ENCODE data around the gene TMEM54.

The TMEM54 gene

GRCh38 chr1:32900956-32901822 is at the start of gene TMEM54:
TSS of gene TMEM54 (minus strand) at chr1:32901389. CDS start at chr1:32901238, 151 bp downstream.
- no peak for DNase-seq

- DNase-seq: no peak
These were observed 48.3 kb upstream of the TMEM54 start for GRCh38 chr1:32949519-32949918.

GRCh38 chr1:32948905-32949304 is 47.7 kb upstream of the TMEM54 start:
- DNase-seq: no peak

- DNase-seq: peak; percentile 79
These were observed 47.2 kb upstream of the TMEM54 start for GRCh38 chr1:32948390-32948722.

DNA sequence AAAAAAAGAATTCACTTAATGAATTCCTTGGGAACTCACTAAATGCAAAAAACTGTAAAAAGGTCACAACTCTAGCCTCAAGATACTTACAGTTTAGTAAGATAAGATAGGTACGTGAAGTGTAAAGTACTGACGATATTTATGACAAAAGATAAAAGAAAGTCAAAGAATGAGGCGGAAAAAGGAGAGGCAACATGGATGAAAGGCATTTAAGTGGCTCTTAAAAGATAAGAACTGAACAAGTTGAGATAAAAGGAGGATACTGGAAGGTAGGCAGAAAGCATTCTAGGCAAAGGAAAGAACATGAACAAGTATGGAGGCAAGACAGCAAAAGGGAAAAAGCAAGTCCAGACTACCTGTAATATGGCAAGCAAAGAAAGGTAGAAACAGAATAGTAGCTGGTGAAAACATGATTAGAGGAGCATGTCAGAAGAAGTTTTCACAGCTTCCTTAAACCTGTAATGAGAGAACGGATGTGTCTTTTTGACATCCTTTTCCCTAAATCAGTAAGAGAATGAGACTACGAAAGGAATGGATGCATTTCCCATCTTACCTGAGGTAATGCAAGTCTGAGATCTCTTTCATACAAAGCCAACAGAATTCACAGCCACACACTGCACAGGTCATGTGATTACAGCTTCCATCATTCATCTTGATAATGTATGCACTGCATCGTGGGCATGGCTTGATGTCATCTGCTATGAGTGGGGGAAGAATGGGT is 46.6 kb upstream of the TMEM54 start:
- no peak for DNase-seq

- no peak for DNase-seq
These were observed 45.2 kb upstream of the TMEM54 start for GRCh38 chr1:32946413-32946812.

- no peak for DNase-seq
These were observed 43.0 kb upstream of the TMEM54 start for GRCh38 chr1:32944180-32944579.

- no peak for DNase-seq
These were observed 38.6 kb upstream of the TMEM54 start for GRCh38 chr1:32939655-32940371.

GRCh38 chr1:32937061-32937460 is 35.9 kb upstream of the TMEM54 start:
- no peak for DNase-seq

DNA sequence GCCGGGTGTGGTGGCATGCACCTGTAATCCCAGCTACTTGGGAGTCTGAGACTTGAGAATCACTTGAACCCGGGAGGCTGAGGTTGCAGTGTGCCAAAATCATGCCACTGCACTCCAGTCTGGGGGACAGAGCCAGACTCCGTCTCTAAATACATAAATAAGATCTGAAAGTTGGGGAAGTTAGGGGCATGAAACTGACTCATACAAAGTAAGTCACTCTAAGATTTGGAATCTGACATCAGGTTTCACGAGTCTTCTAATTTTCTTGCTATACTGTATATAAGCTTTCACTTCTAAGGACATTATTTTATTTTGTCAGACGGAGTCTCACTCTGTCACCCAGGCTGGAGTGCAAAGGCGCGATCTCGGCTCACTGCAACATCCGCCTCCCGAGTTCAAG is 33.3 kb upstream of the TMEM54 start:
- no peak for DNase-seq

- peak; percentile 8 for DNase-seq
These were observed 32.6 kb upstream of the TMEM54 start for GRCh38 chr1:32933742-32934322.

GRCh38 chr1:32931760-32932159 is 30.6 kb upstream of the TMEM54 start:
- DNase-seq: no peak

DNA sequence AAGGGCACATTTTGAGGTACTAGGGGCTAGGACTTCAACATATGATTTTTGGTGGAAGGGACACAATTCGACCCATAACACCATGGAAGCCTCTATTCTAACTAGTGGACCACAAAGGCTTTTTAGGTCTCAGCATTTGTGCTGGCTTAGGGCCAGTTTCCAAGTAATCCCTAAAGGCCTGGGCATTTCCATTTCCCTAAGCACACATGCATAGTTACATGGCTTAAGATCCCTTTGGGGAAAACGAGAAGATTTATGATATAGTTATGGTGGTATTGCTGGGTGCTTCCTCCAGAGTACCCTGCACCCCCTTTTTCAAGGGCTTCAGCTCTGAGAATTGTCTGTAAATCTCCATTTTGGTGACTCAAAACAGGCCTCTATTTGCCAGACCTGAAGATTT is 28.2 kb upstream of the TMEM54 start:
- DNase-seq: no peak

GRCh38 chr1:32928715-32929114 is 27.5 kb upstream of the TMEM54 start:
- no peak for DNase-seq

- DNase-seq: no peak
These were observed 27.1 kb upstream of the TMEM54 start for GRCh38 chr1:32928285-32928684.

GRCh38 chr1:32927441-32927840 is 26.3 kb upstream of the TMEM54 start:
- DNase-seq: no peak

DNA sequence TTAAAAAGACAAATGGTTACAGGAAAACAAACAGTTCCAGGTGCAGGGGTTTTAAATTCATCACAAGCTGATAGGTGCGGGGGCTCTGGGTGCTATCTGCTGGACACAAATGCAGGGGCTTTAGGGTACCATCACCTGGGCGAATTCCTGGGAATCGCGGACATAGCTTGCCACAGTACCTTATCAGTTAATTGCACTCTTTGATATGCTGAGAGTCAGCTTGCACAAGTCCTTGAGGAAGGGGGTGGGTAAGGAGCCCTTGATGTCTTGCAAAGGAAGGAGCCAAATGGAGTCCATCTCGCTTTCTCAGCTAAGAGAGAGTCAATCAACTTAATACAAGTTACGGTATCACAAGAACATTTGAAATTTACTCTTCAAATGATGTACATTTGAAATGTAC is 25.4 kb upstream of the TMEM54 start:
- DNase-seq: no peak

GRCh38 chr1:32925403-32926162 is 24.4 kb upstream of the TMEM54 start:
- DNase-seq: peak; percentile 74

- no peak for DNase-seq
These were observed 23.7 kb upstream of the TMEM54 start for GRCh38 chr1:32924881-32925344.

GRCh38 chr1:32920833-32921232 is 19.6 kb upstream of the TMEM54 start:
- DNase-seq: no peak

DNA sequence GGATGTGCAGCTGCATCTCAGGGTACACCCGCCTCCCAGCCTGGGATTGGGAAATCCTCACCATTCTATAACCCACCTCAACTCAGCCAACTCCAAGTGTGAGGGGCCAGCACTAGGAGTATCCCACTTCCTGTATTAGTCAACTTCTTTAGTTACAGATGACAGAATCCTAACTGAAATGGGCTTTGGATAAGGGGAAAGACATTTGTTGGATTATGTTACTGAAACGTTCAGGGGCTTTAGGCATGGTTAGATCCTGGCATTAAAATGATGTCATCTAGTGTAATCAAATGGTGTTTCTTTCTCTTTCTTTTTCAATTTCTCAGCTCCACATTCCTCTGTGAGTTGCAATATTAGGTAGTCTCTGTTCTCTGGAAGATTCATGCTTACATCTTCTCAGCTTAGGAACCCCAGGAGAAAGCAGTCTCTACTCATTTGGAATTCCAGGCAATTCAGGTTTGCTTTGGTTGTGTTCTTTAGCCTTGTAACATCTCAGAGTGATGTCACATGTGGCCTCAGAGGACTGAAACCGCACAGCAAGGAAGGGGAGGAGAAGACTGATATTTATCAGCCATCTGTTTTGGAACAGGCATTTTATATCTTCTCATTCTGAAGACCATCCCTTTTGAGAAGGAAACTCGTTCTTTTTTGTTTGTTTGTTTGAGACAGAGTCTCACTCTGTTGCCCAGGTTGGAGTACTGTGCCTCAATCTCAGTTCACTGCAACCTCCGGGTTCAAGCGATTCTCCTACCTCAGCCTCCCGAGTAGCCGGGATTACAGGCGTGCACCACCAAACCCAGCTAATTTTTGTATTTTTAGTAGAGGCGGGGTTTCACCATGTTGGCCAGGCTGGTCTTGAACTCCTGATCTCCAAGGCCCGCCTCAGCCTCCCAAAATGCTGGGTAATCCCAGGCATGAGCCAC is 18.9 kb upstream of the TMEM54 start:
- no peak for DNase-seq
